B cell (primary cell): ENCODE measurements around the gene HSPBP1.

Experiments used
- EZH2 ChIP-seq: IDR thresholded peaks from 2 replicates; pipeline ENCODE4 v1.6.1; 2012; ENCODE audit warnings: borderline replicate concordance, low read depth, mild to moderate bottlenecking, moderate library complexity, low read length; ENCODE audit not compliant: insufficient read depth, poor library complexity, severe bottlenecking
- TF ChIP-seq, protein P1 (sequence below): fragments of 200-600 bp; IDR thresholded peaks from one replicate; pipeline ENCODE4 v1.8.0; 2022; ENCODE audit warnings: antibody characterized with exemption, mild to moderate bottlenecking

DNA sequence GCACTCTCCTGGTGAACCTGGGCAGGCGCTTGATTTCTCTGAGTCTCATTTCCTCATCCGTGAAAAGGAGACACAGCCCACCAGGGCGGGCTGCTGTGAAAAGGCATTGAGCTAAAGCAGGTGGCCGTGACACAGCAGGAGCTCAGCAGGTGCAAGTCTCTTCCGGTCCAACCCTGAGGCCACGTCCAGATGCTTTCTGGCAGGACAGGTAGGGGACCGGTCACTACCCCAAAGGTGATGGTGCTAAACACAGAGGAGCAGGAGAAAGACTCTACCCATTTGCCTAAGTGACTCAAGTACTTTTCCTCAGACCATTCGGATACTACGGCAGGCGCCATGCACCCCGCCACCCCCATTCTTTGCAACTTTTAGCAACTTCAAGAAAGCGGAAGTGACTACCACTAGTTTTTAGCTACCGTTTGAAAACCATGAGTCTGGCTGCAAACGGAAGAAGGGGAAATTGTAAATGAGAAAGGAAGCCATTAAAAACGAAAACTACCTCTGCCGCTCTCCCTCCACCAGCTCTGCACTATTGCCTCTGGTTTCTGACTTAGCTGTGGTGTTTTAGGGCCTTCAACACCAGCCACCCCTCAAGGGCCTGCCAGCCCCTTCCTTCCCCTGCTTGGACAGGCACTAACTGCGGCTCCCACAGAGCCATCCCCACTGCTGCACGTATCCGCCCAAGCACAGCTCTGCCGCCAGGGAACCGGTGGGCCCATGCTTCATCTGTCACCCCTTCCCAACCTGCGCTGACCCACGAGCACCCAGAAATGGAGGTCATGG is 25.9 kb downstream of the HSPBP1 start:
- TF ChIP-seq, protein P1, sequence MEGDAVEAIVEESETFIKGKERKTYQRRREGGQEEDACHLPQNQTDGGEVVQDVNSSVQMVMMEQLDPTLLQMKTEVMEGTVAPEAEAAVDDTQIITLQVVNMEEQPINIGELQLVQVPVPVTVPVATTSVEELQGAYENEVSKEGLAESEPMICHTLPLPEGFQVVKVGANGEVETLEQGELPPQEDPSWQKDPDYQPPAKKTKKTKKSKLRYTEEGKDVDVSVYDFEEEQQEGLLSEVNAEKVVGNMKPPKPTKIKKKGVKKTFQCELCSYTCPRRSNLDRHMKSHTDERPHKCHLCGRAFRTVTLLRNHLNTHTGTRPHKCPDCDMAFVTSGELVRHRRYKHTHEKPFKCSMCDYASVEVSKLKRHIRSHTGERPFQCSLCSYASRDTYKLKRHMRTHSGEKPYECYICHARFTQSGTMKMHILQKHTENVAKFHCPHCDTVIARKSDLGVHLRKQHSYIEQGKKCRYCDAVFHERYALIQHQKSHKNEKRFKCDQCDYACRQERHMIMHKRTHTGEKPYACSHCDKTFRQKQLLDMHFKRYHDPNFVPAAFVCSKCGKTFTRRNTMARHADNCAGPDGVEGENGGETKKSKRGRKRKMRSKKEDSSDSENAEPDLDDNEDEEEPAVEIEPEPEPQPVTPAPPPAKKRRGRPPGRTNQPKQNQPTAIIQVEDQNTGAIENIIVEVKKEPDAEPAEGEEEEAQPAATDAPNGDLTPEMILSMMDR: no peak
- TF ChIP-seq EZH2: no peak
